ENCODE measurements around the gene FBXW12.

FBXW12 gene

GRCh38 chr3:48388966-48389365 lies 16.9 kb downstream of the FBXW12 start:
- no peak for TF ChIP-seq CTCF (IDR thresholded peaks at IDR 0.05; ENCODE audit: low read length, missing control alignments)
- DNase-seq (ENCODE audit: low read depth), result no peak
- H3K4me3 ChIP-seq (replicated peaks; ENCODE audit: low read depth, low read length), result no peak overlapping the region

- TF ChIP-seq CTCF (IDR thresholded peaks at IDR 0.05; ENCODE audit: low read length, missing control alignments), result no peak
- no peak overlapping the region for H3K4me3 ChIP-seq (replicated peaks; ENCODE audit: low read depth, low read length)
- no peak for DNase-seq (ENCODE audit: low read depth)
Measured at GRCh38 chr3:48394391-48394790, 22.4 kb downstream of the FBXW12 start.

GRCh38 chr3:48395714-48396113 lies 23.7 kb downstream of the FBXW12 start:
- DNase-seq (ENCODE audit: low read depth), result no peak
- H3K4me3 ChIP-seq (replicated peaks; ENCODE audit: low read depth, low read length), result no peak overlapping the region

GRCh38 chr3:48397767-48398681 lies 26.0 kb downstream of the FBXW12 start:
- no peak overlapping the region for H3K4me3 ChIP-seq (replicated peaks; ENCODE audit: low read depth, low read length)
- TF ChIP-seq CTCF (IDR thresholded peaks at IDR 0.05; ENCODE audit: low read length, missing control alignments), result no peak
- DNase-seq (ENCODE audit: low read depth), result no peak

More at GRCh38 chr3:48395714-48396113, 23.7 kb downstream of the FBXW12 start:
- TF ChIP-seq CTCF (IDR thresholded peaks at IDR 0.05; ENCODE audit: low read length, missing control alignments), result no peak

GRCh38 chr3:48398701-48399386 lies 26.8 kb downstream of the FBXW12 start:
- no peak for TF ChIP-seq CTCF (IDR thresholded peaks at IDR 0.05; ENCODE audit: low read length, missing control alignments)
- no peak overlapping the region for H3K4me3 ChIP-seq (replicated peaks; ENCODE audit: low read depth, low read length)
- DNase-seq (ENCODE audit: low read depth), result no peak

GRCh38 chr3:48399387-48400172 lies 27.6 kb downstream of the FBXW12 start:
- no peak overlapping the region for H3K4me3 ChIP-seq (replicated peaks; ENCODE audit: low read depth, low read length)
- TF ChIP-seq CTCF (IDR thresholded peaks at IDR 0.05; ENCODE audit: low read length, missing control alignments), result no peak
- no peak for DNase-seq (ENCODE audit: low read depth)
